C4-2B (cell line): Measurements from ENCODE around the gene RPTOR.

Experiments used
- CTCF ChIP-seq: fragments of 450-650 bp; conservative IDR thresholded peaks from 2 replicates; pipeline ENCODE4 v1.5.1; 2017; ENCODE audit warnings: mild to moderate bottlenecking
- ZFX ChIP-seq: fragments of 450-650 bp; IDR thresholded peaks from 2 replicates; pipeline ENCODE4 v1.6.1; 2017

- TF ChIP-seq CTCF (no peak), ZFX (no peak)
These were observed 217.4 kb downstream of the RPTOR start for GRCh38 chr17:80762076-80762475.
